Colonic mucosa (tissue), 4 donors: ENCODE measurements around the gene ADAM22. TPM values are rescaled to one million over a fixed set of nuclear protein-coding genes. Genes with fewer than 3 reads are reported as not detected.

ENCODE experiments used
- DNase-seq: peaks from one replicate; pipeline ENCODE4 v3.0.0-alpha.2; 2020
- H3K27ac ChIP-seq: fragments of 200-600 bp; one replicate; pipeline ENCODE4 v1.8.0; 2021
- H3K27me3 ChIP-seq: fragments of 200-600 bp; one replicate; pipeline ENCODE4 v1.8.0; 2021
- H3K36me3 ChIP-seq: fragments of 200-600 bp; one replicate; pipeline ENCODE4 v1.8.0; 2021
- H3K4me1 ChIP-seq: fragments of 200-600 bp; one replicate; pipeline ENCODE4 v1.8.0; 2021; ENCODE audit warnings: mild to moderate bottlenecking
- H3K4me3 ChIP-seq: fragments of 200-600 bp; one replicate; pipeline ENCODE4 v1.8.0; 2021
- H3K9ac ChIP-seq, 2 donors: one replicate each; pipeline ENCODE4 v1.7.0; 2013; ENCODE audit warnings: control low read depth in 2 of 2, low read depth in 2 of 2, low read length in 2 of 2
- H3K9me3 ChIP-seq: fragments of 200-600 bp; one replicate; pipeline ENCODE4 v1.8.0; 2021
- intact Hi-C: fragments of 100-400 bp; cut with DNase I; formaldehyde crosslinking; loops from one replicate; pipeline ENCODE4 v1.14.1; 2022
- total RNA-seq, 2 donors: library from RNA; stranded (reverse); fragmentation: NEBNext Ultra II Directional in 1 of 2; extraction: Animal tissue kit (Norgen Biotek cat#: 25700) in 1 of 2; gene quantifications; one replicate each; pipeline ENCODE4 v1.2.1, GENCODE V29; 2021
- TF ChIP-seq, protein P1 (sequence below): fragments of 200-600 bp; IDR thresholded peaks from one replicate; pipeline ENCODE4 v1.8.0; 2022; ENCODE audit warnings: antibody characterized with exemption, mild to moderate bottlenecking
- donor health status: healthy.
- donor health status: DM: no; HTN: no; CAD: no.
- donor health status: DM: no; HTN: no; CAD: no.

ADAM22 gene
- total RNA-seq, 2 donors from 2014 or later = 2.6 to 2.8 TPM

DNA sequence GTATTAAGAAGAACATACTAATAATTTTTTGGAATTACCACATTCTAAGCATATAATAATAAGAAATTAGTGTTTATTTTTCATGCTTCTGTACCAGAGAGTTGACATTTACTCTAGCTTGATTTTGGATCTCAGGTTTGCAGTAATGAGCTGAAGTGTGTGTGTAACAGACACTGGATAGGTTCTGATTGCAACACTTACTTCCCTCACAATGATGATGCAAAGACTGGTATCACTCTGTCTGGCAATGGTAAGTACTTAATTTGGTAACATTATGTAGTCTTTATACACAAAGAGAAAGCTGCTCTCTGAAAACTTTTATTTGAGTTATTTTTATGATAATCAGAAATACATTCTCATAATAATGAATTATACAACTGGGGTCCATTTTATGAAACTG lies 231.6 kb downstream of the ADAM22 start:
- intact Hi-C loops = no loop called here
- no peak overlapping the region for H3K9ac ChIP-seq
- DNase-seq = no peak
- H3K9me3 ChIP-seq = no peaks in the 10 kb centered on the region
- H3K27me3 ChIP-seq = no peaks in the 10 kb centered on the region
- H3K36me3 ChIP-seq = no peaks in the 10 kb centered on the region
- no peaks in the 10 kb centered on the region for H3K4me1 ChIP-seq
- TF ChIP-seq, protein P1, sequence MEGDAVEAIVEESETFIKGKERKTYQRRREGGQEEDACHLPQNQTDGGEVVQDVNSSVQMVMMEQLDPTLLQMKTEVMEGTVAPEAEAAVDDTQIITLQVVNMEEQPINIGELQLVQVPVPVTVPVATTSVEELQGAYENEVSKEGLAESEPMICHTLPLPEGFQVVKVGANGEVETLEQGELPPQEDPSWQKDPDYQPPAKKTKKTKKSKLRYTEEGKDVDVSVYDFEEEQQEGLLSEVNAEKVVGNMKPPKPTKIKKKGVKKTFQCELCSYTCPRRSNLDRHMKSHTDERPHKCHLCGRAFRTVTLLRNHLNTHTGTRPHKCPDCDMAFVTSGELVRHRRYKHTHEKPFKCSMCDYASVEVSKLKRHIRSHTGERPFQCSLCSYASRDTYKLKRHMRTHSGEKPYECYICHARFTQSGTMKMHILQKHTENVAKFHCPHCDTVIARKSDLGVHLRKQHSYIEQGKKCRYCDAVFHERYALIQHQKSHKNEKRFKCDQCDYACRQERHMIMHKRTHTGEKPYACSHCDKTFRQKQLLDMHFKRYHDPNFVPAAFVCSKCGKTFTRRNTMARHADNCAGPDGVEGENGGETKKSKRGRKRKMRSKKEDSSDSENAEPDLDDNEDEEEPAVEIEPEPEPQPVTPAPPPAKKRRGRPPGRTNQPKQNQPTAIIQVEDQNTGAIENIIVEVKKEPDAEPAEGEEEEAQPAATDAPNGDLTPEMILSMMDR = no peak
- H3K27ac ChIP-seq = no peak overlapping the region
- H3K4me3 ChIP-seq = no peak overlapping the region

GRCh38 chr7:88167223-88167622 lies 233.2 kb downstream of the ADAM22 start:
- no peak overlapping the region for H3K9ac ChIP-seq
- DNase-seq = no peak
- H3K36me3 ChIP-seq = no peaks in the 10 kb centered on the region
- no peaks in the 10 kb centered on the region for H3K4me1 ChIP-seq
- H3K9me3 ChIP-seq = no peaks in the 10 kb centered on the region
- no peak overlapping the region for H3K27ac ChIP-seq
- H3K4me3 ChIP-seq = no peak overlapping the region
- TF ChIP-seq, protein P1 = no peak
- no peaks in the 10 kb centered on the region for H3K27me3 ChIP-seq
- intact Hi-C loops = no loop called here

- Histone ChIP-seq H3K9me3 (no peaks in the 10 kb centered on the region), H3K9ac (no peak overlapping the region), H3K27me3 (no peaks in the 10 kb centered on the region), H3K27ac (no peak overlapping the region), H3K4me1 (no peaks in the 10 kb centered on the region), H3K4me3 (no peak overlapping the region), H3K36me3 (no peaks in the 10 kb centered on the region)
- no peak for DNase-seq
- intact Hi-C loops = no loop called here
- TF ChIP-seq, protein P1 = no peak
Observed at GRCh38 chr7:88167721-88168120, 233.7 kb downstream of the ADAM22 start.

DNA sequence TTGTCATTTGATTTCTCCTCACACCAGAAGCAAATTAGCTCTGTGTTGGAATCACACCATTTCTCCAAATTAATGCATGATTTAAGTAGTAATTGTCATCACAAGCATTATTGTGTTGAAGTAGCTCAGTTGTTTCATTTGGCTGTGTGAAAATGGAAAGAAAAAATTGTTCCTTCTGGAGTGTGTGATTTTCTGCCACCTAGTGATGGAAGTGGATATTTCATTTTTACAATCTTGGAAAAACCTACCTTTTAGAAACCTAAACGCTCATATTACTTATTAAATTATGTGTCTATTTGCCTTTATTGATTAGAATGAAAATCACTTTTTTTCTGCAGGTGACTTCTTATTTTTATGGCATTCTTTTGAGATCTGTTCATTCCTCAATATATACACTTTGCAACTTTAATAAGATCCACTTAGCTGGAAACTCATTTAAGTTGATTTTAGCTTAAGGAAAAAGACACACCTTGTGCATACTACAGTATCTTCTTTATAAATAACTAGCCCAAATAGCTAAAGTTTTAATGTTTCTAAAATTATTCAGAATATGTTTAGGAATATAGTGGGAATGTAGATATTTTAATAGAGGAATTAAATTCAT lies 235.8 kb downstream of the ADAM22 start:
- TF ChIP-seq, protein P1 = no peak
- Histone ChIP-seq H3K27ac (no peak overlapping the region), H3K9ac (no peak overlapping the region), H3K27me3 (no peaks in the 10 kb centered on the region), H3K9me3 (no peaks in the 10 kb centered on the region), H3K36me3 (no peaks in the 10 kb centered on the region), H3K4me1 (no peaks in the 10 kb centered on the region), H3K4me3 (no peak overlapping the region)
- intact Hi-C loops = no loop called here
- DNase-seq = no peak

GRCh38 chr7:88172842-88173241 lies 238.8 kb downstream of the ADAM22 start:
- intact Hi-C loops = no loop called here
- Histone ChIP-seq H3K36me3 (no peaks in the 10 kb centered on the region), H3K27ac (no peak overlapping the region), H3K9me3 (no peaks in the 10 kb centered on the region), H3K9ac (no peak overlapping the region), H3K27me3 (no peaks in the 10 kb centered on the region), H3K4me1 (no peaks in the 10 kb centered on the region), H3K4me3 (no peak overlapping the region)
- DNase-seq = no peak
- TF ChIP-seq, protein P1 = no peak
